Activated naive CD8-positive, alpha-beta T cell treated with anti-CD3 and anti-CD28 coated beads, Interleukin-2, amount 10 ng/mL, durations not matched to agents 7 days and 5 days (primary cell): ENCODE data around the gene B4GALT3. TPM values are rescaled to one million over a fixed set of nuclear protein-coding genes. Genes with fewer than 3 reads are reported as not detected.

ENCODE experiments used
- ATAC-seq: fragments of 150-1000 bp; cut with Tn5 transposase; one replicate; pipeline ENCODE4 v1.10.0; 2021; ENCODE audit warnings: low read depth, moderate library complexity
- POLR2A ChIA-PET: fragments of 350-600 bp; sonication (Branson Sonifier 250); formaldehyde crosslinking; loops from one replicate; lab custom pipeline; 2021; ENCODE audit warnings: antibody characterized with exemption; lab: Charles Lee
- DNase-seq: peaks from one replicate; pipeline ENCODE4 v3.0.0; 2021
- H3K27ac Mint-ChIP-seq: one replicate; pipeline ENCODE4 v1.8.0; 2022; ENCODE audit warnings: mild to moderate bottlenecking, mixed read lengths
- H3K27me3 Mint-ChIP-seq: one replicate; pipeline ENCODE4 v1.8.0; 2022; ENCODE audit warnings: mild to moderate bottlenecking, moderate library complexity, mixed read lengths
- H3K36me3 Mint-ChIP-seq: one replicate; pipeline ENCODE4 v1.8.0; 2021; ENCODE audit warnings: mild to moderate bottlenecking, mixed read lengths
- H3K4me1 Mint-ChIP-seq: one replicate; pipeline ENCODE4 v1.8.0; 2021; ENCODE audit warnings: mixed read lengths
- H3K4me3 Mint-ChIP-seq: one replicate; pipeline ENCODE4 v1.8.0; 2022; ENCODE audit warnings: mild to moderate bottlenecking, moderate library complexity, mixed read lengths
- H3K9me3 Mint-ChIP-seq: one replicate; pipeline ENCODE4 v1.8.0; 2021; ENCODE audit warnings: mixed read lengths
- microRNA-seq: library from miRNA; unstranded; fragments of <30 nt; microRNA quantifications from one replicate; pipeline ENCODE4 v1.2.0, GENCODE V29; 2022
- total RNA-seq, 2 experiments: library from RNA; stranded (reverse); gene quantifications; one replicate each; pipeline ENCODE4 v1.2.3, GENCODE V29; 2021

B4GALT3 gene
- total RNA-seq, 2 experiments from 2014 or later, result 54.5 to 54.8 TPM

GRCh38 chr1:161121834-161122233 is 55.5 kb downstream of the B4GALT3 start:
- ATAC-seq (no peak), DNase-seq (no peak)
- Mint-ChIP-seq H3K27ac (no peak overlapping the region), H3K4me3 (no peak overlapping the region), H3K9me3 (no peaks in the 10 kb centered on the region), H3K36me3 (peaks cover 25% of the 10 kb centered on the region), H3K27me3 (no peaks in the 10 kb centered on the region), H3K4me1 (peaks cover 24% of the 10 kb centered on the region)
- POLR2A ChIA-PET, result interaction anchor here (0.7 to 1.8 kb wide), 5 partner anchors 11 to 241 kb away, joined by 3 to 5 read pairs (median 4); partner anchors contain the start of genes ARHGAP30, DEDD and USF1

Small RNAs within 50 kb of the gene (microRNA-seq; reads per million reads assigned to microRNA genes)
- not detected for gene MIR5187

Other genes with a start within 250 kb of the B4GALT3 start
- gene ITLN2, start 222.7 kb downstream of the B4GALT3 start, total RNA-seq, result not detected
- 10 to 100 TPM; 28.5 to 35.9 TPM for gene F11R, start 156.4 kb downstream of the B4GALT3 start, total RNA-seq
- 10 to 100 TPM; 81.7 to 84.9 TPM for gene TSTD1, start 138.5 kb downstream of the B4GALT3 start, total RNA-seq
- gene USF1, start 131.5 kb downstream of the B4GALT3 start, total RNA-seq, result 10 to 100 TPM; 93.0 to 96.3 TPM
- gene ARHGAP30, start 107.6 kb downstream of the B4GALT3 start, total RNA-seq, result 100 to 1,000 TPM; 260 to 273 TPM
- gene NECTIN4, start 87.9 kb downstream of the B4GALT3 start, total RNA-seq, result not detected
- gene KLHDC9, start 79.1 kb downstream of the B4GALT3 start, total RNA-seq, result 1 to 10 TPM; 1.2 TPM
- gene PFDN2, start 59.5 kb downstream of the B4GALT3 start, total RNA-seq, result 10 to 100 TPM; 54.1 to 62.3 TPM
- gene NIT1, start 59.4 kb downstream of the B4GALT3 start, total RNA-seq, result 10 to 100 TPM; 44.7 to 49.3 TPM
- 10 to 100 TPM; 39.8 to 40.3 TPM for gene DEDD, start 44.8 kb downstream of the B4GALT3 start, total RNA-seq
- 10 to 100 TPM; 95.9 to 98.1 TPM for gene UFC1, start 23.5 kb downstream of the B4GALT3 start, total RNA-seq
- 10 to 100 TPM; 40.7 to 46.8 TPM for gene USP21, start 18.0 kb downstream of the B4GALT3 start, total RNA-seq
- 10 to 100 TPM; 47.0 to 53.0 TPM for gene PPOX, start 11.1 kb downstream of the B4GALT3 start, total RNA-seq
- gene ADAMTS4, start 21.5 kb upstream of the B4GALT3 start, total RNA-seq, result 1 to 10 TPM; 2.5 to 3.5 TPM
- gene NDUFS2, start 24.9 kb upstream of the B4GALT3 start, total RNA-seq, result 10 to 100 TPM; 80.6 to 92.8 TPM
- gene FCER1G, start 37.8 kb upstream of the B4GALT3 start, total RNA-seq, result 10 to 100 TPM; 18.9 to 22.1 TPM
- gene APOA2, start 46.1 kb upstream of the B4GALT3 start, total RNA-seq, result not detected
- gene TOMM40L, start 48.6 kb upstream of the B4GALT3 start, total RNA-seq, result 10 to 100 TPM; 13.7 to 17.4 TPM
- not detected for gene NR1I3, start 60.7 kb upstream of the B4GALT3 start, total RNA-seq
- 1 to 10 TPM in 1 of 2 experiments, under 1 TPM in 1; 0.91 to 1.1 TPM for gene PCP4L1, start 81.2 kb upstream of the B4GALT3 start, total RNA-seq
- gene MPZ, start 132.5 kb upstream of the B4GALT3 start, total RNA-seq, result 1 to 10 TPM; 8.4 to 9.5 TPM
- gene SDHC, start 136.9 kb upstream of the B4GALT3 start, total RNA-seq, result 100 to 1,000 TPM; 148 to 150 TPM
- gene CFAP126, start 190.4 kb upstream of the B4GALT3 start, total RNA-seq, result not detected